GM19023 (cell line): ENCODE data around the gene GLOD4.
"Not testable (repeated sequence)": the region's sequence is repeated elsewhere in the genome, so short reads cannot be mapped to it uniquely, and the experiment has no call there.

Experiments used
- ATAC-seq: cut with Tn5 transposase; IDR thresholded peaks from one replicate; pipeline ENCODE4 v1.9.1; 2021; ENCODE audit warnings: mild to moderate bottlenecking, moderate library complexity; ENCODE audit not compliant: unreplicated experiment

Gene GLOD4, protein sequence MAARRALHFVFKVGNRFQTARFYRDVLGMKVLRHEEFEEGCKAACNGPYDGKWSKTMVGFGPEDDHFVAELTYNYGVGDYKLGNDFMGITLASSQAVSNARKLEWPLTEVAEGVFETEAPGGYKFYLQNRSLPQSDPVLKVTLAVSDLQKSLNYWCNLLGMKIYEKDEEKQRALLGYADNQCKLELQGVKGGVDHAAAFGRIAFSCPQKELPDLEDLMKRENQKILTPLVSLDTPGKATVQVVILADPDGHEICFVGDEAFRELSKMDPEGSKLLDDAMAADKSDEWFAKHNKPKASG

DNA sequence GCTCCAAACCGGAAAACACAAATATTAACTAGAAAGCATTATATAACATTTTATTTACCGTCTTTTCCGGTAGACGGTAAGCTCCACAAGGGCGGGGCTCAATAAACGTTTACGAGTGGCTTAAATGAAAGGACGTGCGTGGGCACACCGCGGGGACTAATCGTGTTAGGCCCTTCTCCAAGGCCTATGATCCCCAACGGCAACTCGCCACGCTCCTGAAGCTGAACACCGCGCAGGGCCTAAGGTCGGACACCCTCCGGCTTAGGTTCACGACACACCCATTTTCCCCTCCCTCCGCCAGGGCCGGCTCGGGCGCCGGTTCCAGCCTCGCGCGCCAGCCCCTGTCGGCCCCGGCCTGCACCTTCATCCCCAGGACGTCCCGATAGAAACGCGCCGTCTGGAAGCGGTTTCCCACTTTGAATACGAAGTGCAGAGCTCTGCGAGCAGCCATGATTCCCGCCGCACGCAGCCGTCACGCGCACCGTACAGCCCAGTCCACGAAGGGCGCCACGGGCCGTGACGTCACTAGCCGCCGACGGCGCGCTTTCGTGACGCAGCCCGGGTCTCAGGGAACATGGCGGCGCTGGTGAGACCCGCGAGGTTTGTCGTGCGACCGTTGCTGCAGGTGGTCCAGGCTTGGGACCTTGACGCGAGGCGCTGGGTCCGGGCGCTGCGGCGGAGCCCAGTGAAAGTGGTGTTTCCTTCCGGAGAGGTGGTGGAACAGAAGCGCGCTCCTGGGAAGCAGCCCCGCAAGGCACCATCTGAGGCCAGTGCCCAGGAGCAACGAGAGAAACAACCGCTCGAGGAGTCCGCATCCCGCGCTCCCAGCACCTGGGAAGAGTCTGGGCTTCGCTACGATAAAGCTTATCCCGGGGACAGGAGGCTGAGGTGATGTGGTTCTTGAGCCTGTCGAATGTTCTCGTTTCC lies at the start of gene GLOD4, which contains the start of gene MRM3:
Gene GLOD4, minus strand, starts transcription at position 476 of the 927 bp plus-strand sequence. Its CDS starts 25 bp downstream, at position 451.
Gene MRM3, plus strand, starts transcription at position 549 of the 927 bp plus-strand sequence. Its CDS starts 26 bp downstream, at position 575.
- peak; percentile 82 for ATAC-seq

DNA sequence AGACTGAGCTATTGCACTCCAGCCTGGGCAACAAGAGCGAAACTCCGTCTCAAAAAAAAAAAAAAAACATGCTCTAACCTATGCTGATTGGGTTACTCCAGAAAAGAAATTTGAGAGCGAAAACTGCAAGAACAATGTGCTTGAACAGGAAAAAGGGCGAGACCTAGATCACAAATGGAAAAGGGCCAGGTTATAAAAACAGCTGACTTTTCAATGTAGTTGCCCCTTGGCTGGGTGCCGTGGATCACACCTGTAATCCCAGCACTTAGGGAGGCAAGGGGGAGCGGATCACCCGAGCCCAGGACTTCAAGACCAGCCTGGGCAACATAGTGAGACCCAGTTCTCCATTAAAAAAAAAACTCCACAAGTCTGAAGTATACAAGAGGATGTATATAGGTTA lies 48.9 kb upstream of the GLOD4 start:
- ATAC-seq, result no peak

GRCh38 chr17:830381-830780 lies 48.3 kb upstream of the GLOD4 start:
- ATAC-seq, result no peak

DNA sequence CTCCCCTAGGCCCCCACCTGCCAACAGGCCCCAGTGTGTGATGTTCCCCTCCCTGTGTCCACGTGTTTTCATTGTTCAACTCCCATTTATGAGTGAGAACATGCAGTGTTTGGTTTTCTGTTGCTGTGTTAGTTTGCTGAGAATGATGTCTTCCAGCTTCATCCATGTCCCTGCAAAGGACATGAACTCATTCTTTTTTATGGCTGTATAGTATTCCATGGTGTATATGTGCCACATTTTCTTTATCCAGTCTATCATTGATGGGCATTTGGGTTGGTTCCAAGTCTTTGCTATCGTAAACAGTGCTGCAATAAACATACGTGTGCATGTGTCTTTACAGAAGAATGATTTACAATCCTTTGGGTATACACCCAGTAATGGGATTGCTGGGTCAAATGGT lies 47.5 kb upstream of the GLOD4 start:
- not testable (repeated sequence) for ATAC-seq

GRCh38 chr17:828761-829160 lies 46.7 kb upstream of the GLOD4 start:
- ATAC-seq, result no peak

GRCh38 chr17:826778-827177 lies 44.7 kb upstream of the GLOD4 start:
- no peak for ATAC-seq

- ATAC-seq, result no peak
Measured at GRCh38 chr17:825216-825615, 43.1 kb upstream of the GLOD4 start.

DNA sequence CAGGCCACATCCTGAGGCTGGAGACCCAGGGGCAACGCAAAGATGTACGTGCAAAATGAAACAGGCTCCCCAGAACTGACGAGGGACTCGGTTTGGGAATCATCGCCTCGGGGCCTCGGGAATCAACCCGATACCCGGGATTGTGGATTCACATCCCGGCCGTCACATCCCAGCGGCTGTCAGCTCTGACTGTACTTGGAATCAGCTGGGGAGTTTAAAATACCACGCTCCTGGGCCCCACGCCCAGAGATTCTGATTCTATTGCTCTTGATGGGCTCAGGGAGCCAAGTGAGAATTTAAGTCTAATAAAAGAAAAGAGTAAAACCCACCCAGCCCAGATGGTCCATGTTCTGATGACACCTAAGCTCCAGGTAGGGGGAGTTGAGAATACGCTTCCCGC lies 42.3 kb upstream of the GLOD4 start:
- no peak for ATAC-seq

DNA sequence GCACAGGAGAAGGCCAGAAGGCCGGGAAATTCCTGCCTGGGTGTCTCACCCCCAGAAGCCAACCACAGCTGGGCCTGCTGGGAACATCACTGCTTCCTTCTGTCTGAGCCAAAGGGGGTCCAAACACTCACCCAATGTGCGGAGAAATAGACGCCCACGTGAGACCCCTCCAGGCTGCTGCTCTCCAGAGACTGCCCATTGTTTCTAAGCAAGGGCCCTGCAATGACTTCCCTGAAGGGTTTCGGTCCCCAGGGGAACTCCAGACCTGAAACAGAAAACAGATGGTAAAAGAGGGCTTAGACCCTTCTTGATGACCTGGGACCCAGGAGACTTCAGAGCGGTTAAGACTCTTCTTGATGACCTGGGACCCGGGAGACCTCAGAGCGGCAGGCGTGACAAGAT lies 41.4 kb upstream of the GLOD4 start:
- no peak for ATAC-seq

GRCh38 chr17:819251-819650 lies 37.2 kb upstream of the GLOD4 start:
- ATAC-seq, result no peak

- no peak for ATAC-seq
Measured at GRCh38 chr17:814371-814770, 32.3 kb upstream of the GLOD4 start.

- no peak for ATAC-seq
Measured at GRCh38 chr17:812638-813204, 30.6 kb upstream of the GLOD4 start.

- ATAC-seq, result no peak
Measured at GRCh38 chr17:811051-811784, 29.1 kb upstream of the GLOD4 start.

DNA sequence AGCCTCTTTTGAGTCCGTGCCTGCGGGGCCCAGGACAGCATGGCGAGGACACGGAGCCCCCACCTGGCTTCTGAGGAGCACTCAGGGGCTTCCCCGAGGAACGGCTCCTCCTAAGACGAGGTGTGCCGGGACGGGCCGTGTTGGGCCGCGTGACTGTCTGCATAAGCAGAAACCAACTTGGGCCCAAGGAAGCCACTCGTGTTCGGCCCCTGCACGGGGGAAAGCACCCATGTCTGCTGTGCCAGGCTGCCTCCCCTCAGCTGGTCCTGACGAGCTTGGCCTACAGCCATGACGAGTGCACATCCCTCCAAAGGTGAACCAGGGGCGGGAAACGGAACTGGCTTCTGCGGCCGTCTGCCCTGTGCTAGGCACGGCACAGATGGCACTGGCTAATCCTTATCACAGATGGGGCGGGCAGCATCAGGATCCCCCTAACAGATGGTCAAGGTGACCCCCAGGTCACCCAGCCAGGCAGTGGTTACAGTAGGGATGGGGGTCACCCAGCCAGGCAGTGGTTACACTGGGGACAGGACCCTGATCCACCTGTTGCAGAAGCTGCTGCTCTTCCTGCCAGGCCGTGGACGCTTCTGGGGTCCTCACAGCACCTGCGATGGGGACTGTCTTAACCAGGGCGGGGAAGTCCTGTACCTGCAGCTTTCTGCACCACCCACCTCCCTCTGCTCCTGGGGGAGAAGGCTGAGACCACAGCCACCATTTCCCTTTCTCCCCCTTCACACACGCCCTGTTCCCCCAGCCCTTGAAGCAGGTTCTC lies 25.6 kb upstream of the GLOD4 start:
- no peak for ATAC-seq

- no peak for ATAC-seq
Measured at GRCh38 chr17:806781-807522, 24.9 kb upstream of the GLOD4 start.

- ATAC-seq, result no peak
Measured at GRCh38 chr17:806346-806745, 24.3 kb upstream of the GLOD4 start.

DNA sequence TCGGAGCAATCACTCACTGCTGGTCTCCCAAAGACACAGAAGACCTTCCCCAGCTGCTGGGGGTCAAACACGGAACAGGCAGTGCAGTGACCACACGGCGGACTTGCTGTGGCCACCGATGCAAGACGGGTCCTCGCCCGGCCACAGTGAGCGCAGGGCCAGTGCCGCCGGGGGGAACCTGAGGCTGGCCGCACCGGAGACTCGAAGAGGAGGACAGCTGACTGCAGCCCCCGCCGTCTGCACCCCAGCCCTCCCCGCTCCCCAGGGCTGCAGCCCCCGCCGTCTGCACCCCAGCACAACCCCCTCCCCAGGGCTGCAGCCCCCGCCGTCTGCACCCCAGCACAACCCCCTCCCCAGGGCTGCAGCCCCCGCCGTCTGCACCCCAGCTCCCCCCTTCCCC lies 23.8 kb upstream of the GLOD4 start:
- not testable (repeated sequence) for ATAC-seq

GRCh38 chr17:804541-805435 lies 22.7 kb upstream of the GLOD4 start:
- no peak for ATAC-seq
